Measurements from ENCODE around the gene BARHL1.

GRCh38 chr9:132586830-132587591 lies 4.6 kb downstream of the BARHL1 start:
- TF ChIP-seq EZH2 (IDR thresholded peaks at IDR 0.05; ENCODE audit: borderline replicate concordance, insufficient read depth, low read length, poor library complexity, severe bottlenecking) (peak; percentile 99), MXI1 (conservative IDR thresholded peaks at IDR 0.05; ENCODE audit: poor library complexity, severe bottlenecking) (no peak), POLR2AphosphoS5 (IDR thresholded peaks at IDR 0.05) (no peak)
- TF ChIP-seq, protein P1, sequence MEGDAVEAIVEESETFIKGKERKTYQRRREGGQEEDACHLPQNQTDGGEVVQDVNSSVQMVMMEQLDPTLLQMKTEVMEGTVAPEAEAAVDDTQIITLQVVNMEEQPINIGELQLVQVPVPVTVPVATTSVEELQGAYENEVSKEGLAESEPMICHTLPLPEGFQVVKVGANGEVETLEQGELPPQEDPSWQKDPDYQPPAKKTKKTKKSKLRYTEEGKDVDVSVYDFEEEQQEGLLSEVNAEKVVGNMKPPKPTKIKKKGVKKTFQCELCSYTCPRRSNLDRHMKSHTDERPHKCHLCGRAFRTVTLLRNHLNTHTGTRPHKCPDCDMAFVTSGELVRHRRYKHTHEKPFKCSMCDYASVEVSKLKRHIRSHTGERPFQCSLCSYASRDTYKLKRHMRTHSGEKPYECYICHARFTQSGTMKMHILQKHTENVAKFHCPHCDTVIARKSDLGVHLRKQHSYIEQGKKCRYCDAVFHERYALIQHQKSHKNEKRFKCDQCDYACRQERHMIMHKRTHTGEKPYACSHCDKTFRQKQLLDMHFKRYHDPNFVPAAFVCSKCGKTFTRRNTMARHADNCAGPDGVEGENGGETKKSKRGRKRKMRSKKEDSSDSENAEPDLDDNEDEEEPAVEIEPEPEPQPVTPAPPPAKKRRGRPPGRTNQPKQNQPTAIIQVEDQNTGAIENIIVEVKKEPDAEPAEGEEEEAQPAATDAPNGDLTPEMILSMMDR (IDR thresholded peaks at IDR 0.05; ENCODE audit: poor library complexity, severe bottlenecking), result no peak

Data from neural cell (in vitro differentiated cells).